WI38 (cell line): Measurements from ENCODE around the gene FRMD4A.

Experiments used
- H3K4me3 ChIP-seq: 2 replicates; pipeline ENCODE4 v1.5.1; 2011; ENCODE audit warnings: low read depth, mild to moderate bottlenecking, control low read depth, low read length
- CTCF ChIP-seq: IDR thresholded peaks from 2 replicates; pipeline ENCODE4 v1.5.1; 2012; ENCODE audit warnings: low read depth, mild to moderate bottlenecking, control low read depth, low read length

FRMD4A gene

DNA sequence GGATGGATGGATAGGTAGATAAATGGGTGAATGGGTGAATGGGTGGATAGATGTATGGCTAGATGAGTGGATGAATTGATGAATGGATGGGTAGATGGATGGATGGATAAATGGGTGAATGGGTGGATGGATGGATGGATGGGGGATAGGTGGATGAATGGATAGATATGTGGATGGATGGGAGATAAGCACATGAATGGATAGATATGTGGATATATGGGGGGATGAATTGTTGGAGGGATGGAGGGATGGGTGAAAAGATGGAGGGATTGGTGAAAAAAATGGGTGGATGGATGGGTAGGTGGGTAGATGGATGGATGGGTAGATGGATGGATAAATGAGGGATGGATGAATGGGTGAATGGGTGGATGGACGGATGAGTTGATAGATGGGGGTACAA, 196.4 kb downstream of the FRMD4A start:
- TF ChIP-seq CTCF = no peak
- H3K4me3 ChIP-seq = no peak overlapping the region

GRCh38 chr10:14131261-14131960, 199.3 kb downstream of the FRMD4A start:
- no peak for TF ChIP-seq CTCF
- H3K4me3 ChIP-seq = no peak overlapping the region

DNA sequence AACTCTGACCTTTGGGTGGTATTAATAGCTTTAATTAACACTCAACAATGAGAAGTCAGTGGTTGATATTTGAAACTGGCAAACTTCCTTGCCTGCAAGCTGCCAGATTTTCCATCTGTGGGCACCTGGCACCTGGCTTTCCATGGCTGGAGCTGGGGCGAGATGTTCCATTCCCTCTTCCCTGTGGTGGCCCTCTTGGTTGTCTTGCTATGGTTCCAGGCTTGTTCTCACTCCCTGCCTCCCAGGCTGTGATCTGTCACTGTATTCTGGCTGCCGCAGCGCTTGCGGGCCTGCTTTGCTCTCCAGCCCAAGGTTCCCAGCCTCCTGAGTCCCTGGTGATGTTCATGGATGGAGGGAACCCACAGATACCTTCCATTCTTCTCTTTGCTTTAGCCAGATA, 201.0 kb downstream of the FRMD4A start:
- no peak overlapping the region for H3K4me3 ChIP-seq
- TF ChIP-seq CTCF = no peak

- no peak for TF ChIP-seq CTCF
These were observed 202.2 kb downstream of the FRMD4A start for GRCh38 chr10:14128519-14128918.

GRCh38 chr10:14126697-14127440, 203.9 kb downstream of the FRMD4A start:
- TF ChIP-seq CTCF = no peak
- H3K4me3 ChIP-seq = no peak overlapping the region

More at GRCh38 chr10:14128519-14128918, 202.2 kb downstream of the FRMD4A start:
- no peak overlapping the region for H3K4me3 ChIP-seq

GRCh38 chr10:14125564-14125963, 205.2 kb downstream of the FRMD4A start:
- H3K4me3 ChIP-seq = no peak overlapping the region
- TF ChIP-seq CTCF = no peak

GRCh38 chr10:14124941-14125340, 205.8 kb downstream of the FRMD4A start:
- TF ChIP-seq CTCF = no peak
- H3K4me3 ChIP-seq = no peak overlapping the region
